ENCODE data around the gene SAMD9L. TPM values are rescaled to one million over a fixed set of nuclear protein-coding genes. Genes with fewer than 3 reads are reported as not detected.
A peak's percentile ranks its signal among the peaks of the same experiment; 100 is the strongest.
"Not testable (repeated sequence)": the region's sequence is repeated elsewhere in the genome, so short reads cannot be mapped to it uniquely, and the experiment has no call there.

The SAMD9L gene
- total RNA-seq, 1 donor from 2014 or later: 4.2 TPM

DNA sequence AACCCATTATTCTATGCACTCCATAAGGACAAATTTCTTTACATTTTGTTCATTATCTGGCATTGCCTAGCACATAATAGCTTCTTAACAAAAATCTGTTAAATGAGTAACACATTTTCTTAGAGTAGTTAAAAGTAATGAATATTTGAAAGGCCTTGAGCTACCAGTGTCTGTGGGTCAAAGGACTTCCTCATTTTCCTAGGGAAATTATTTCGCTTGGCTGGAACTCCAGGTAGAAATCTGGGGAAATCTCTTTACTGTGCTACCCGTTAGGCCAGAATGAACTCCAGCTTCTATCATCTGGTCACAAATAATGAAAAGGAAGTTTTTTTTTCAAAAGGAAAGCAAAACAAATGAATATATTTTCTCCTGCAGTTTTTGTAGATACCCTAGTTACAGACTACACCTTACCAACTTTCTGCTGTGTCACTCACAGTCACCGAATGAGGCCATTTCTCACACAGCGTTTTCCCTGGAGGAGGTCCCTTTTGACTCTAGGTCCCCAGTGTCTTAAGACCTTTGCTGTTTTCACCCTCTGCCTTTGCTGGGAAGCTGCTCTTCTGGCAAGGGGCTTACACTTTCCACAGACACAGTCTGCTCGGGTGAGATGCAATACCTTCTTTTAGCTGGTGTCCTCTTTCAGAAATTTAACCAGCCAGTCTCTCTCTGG is 1.6 kb downstream of the SAMD9L start:
- H3K4me3 ChIP-seq (ENCODE audit: low read length in 3 of 3): peak overlapping the region; percentile 59 to 75 (median 73)
- H3K36me3 ChIP-seq (ENCODE audit: control insufficient read depth in 3 of 3, insufficient read depth in 3 of 3, low read length in 3 of 3): peaks cover 13 to 27% (median 23%) of the 10 kb centered on the region in 3 donors
- H3K27me3 ChIP-seq (ENCODE audit: control insufficient read depth in 3 of 3, insufficient read depth in 3 of 3, low read length in 3 of 3): no peaks in the 10 kb centered on the region
- H3K9ac ChIP-seq (ENCODE audit: low read depth in 1 of 3, low read length in 3 of 3): peak overlapping the region; percentile 40 to 72 (median 52)
- peak overlapping the region; percentile 59 for H3K27ac ChIP-seq (ENCODE audit: low read depth, low read length)
- H3K9me3 ChIP-seq (ENCODE audit: control insufficient read depth in 3 of 3, low read length in 3 of 3): peaks cover 0 to 2% (median 0%) of the 10 kb centered on the region in 3 donors
- H3K4me1 ChIP-seq (ENCODE audit: control insufficient read depth in 3 of 3, insufficient read depth in 3 of 3, low read length in 3 of 3): peaks cover 4 to 6% (median 4%) of the 10 kb centered on the region in 3 donors

GRCh38 chr7:93146036-93146435 is 2.1 kb downstream of the SAMD9L start:
- H3K36me3 ChIP-seq (ENCODE audit: control insufficient read depth in 3 of 3, insufficient read depth in 3 of 3, low read length in 3 of 3): peaks cover 17 to 29% (median 29%) of the 10 kb centered on the region in 3 donors
- peaks cover 0 to 2% (median 0%) of the 10 kb centered on the region in 3 donors for H3K9me3 ChIP-seq (ENCODE audit: control insufficient read depth in 3 of 3, low read length in 3 of 3)
- H3K4me1 ChIP-seq (ENCODE audit: control insufficient read depth in 3 of 3, insufficient read depth in 3 of 3, low read length in 3 of 3): peaks cover 4 to 6% (median 4%) of the 10 kb centered on the region in 3 donors
- no peaks in the 10 kb centered on the region for H3K27me3 ChIP-seq (ENCODE audit: control insufficient read depth in 3 of 3, insufficient read depth in 3 of 3, low read length in 3 of 3)
- H3K27ac ChIP-seq (ENCODE audit: low read depth, low read length): peak overlapping the region; percentile 59
- peak overlapping the region in 1 of 3 donors; percentile 72 for H3K9ac ChIP-seq (ENCODE audit: low read depth in 1 of 3, low read length in 3 of 3)
- no peak overlapping the region for H3K4me3 ChIP-seq (ENCODE audit: low read length in 3 of 3)

DNA sequence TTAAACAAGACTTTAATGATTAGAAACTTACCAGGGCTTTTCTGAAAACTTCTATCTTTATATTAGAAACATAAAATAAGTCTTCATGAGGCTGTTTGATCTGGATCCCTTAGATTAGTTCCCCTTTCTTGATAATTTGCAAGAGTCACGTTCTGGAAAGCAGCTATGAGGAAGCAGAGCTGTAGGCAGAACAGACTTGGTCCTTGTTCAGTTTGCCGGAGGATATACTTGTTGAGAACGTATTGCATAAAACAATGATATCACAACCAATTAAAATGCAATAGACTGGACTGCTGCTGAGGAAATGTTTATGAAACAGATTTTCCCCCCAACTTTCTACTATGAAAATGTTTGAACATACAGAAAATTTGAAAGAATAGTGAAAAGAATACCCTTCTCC is 2.8 kb downstream of the SAMD9L start:
- Histone ChIP-seq H3K9ac (ENCODE audit: low read depth in 1 of 3, low read length in 3 of 3) (no peak overlapping the region), H3K9me3 (ENCODE audit: control insufficient read depth in 3 of 3, low read length in 3 of 3) (peaks cover 0 to 2% (median 0%) of the 10 kb centered on the region in 3 donors), H3K27me3 (ENCODE audit: control insufficient read depth in 3 of 3, insufficient read depth in 3 of 3, low read length in 3 of 3) (no peaks in the 10 kb centered on the region), H3K36me3 (ENCODE audit: control insufficient read depth in 3 of 3, insufficient read depth in 3 of 3, low read length in 3 of 3) (peaks cover 24 to 35% (median 35%) of the 10 kb centered on the region in 3 donors), H3K4me1 (ENCODE audit: control insufficient read depth in 3 of 3, insufficient read depth in 3 of 3, low read length in 3 of 3) (peaks cover 4 to 6% (median 4%) of the 10 kb centered on the region in 3 donors), H3K4me3 (ENCODE audit: low read length in 3 of 3) (no peak overlapping the region), H3K27ac (ENCODE audit: low read depth, low read length) (no peak overlapping the region)

DNA sequence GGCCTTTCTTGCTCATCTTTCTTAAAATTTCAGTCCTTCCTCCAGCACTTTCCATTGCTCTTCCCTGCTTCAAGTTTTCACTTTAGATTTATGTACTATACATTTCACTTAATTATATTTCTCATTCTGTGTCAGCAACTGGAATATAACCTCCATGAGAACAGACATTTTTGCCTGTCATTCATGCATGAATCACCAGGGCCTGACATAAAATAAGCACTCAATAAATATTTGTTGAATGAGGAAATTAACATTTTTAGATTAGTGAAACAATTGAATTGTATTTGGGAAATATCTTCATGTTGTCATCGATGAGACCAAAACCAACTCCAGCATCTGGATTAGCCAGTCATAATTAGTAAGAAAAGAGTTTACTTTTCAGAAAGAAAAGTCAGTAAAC is 6.1 kb downstream of the SAMD9L start:
- Histone ChIP-seq H3K27me3 (ENCODE audit: control insufficient read depth in 3 of 3, insufficient read depth in 3 of 3, low read length in 3 of 3) (no peaks in the 10 kb centered on the region), H3K4me1 (ENCODE audit: control insufficient read depth in 3 of 3, insufficient read depth in 3 of 3, low read length in 3 of 3) (peaks cover 2 to 4% (median 3%) of the 10 kb centered on the region in 3 donors), H3K9ac (ENCODE audit: low read depth in 1 of 3, low read length in 3 of 3) (no peak overlapping the region), H3K36me3 (ENCODE audit: control insufficient read depth in 3 of 3, insufficient read depth in 3 of 3, low read length in 3 of 3) (peaks cover 42 to 62% (median 60%) of the 10 kb centered on the region in 3 donors), H3K27ac (ENCODE audit: low read depth, low read length) (no peak overlapping the region), H3K4me3 (ENCODE audit: low read length in 3 of 3) (no peak overlapping the region), H3K9me3 (ENCODE audit: control insufficient read depth in 3 of 3, low read length in 3 of 3) (peaks cover 0 to 10% (median 8%) of the 10 kb centered on the region in 3 donors)

GRCh38 chr7:93140582-93141191 is 7.5 kb downstream of the SAMD9L start:
- peaks cover 0 to 10% (median 8%) of the 10 kb centered on the region in 3 donors for H3K9me3 ChIP-seq (ENCODE audit: control insufficient read depth in 3 of 3, low read length in 3 of 3)
- no peak overlapping the region for H3K4me3 ChIP-seq (ENCODE audit: low read length in 3 of 3)
- H3K36me3 ChIP-seq (ENCODE audit: control insufficient read depth in 3 of 3, insufficient read depth in 3 of 3, low read length in 3 of 3): peaks cover 43 to 74% (median 73%) of the 10 kb centered on the region in 3 donors
- no peak overlapping the region for H3K27ac ChIP-seq (ENCODE audit: low read depth, low read length)
- no peaks in the 10 kb centered on the region for H3K27me3 ChIP-seq (ENCODE audit: control insufficient read depth in 3 of 3, insufficient read depth in 3 of 3, low read length in 3 of 3)
- H3K4me1 ChIP-seq (ENCODE audit: control insufficient read depth in 3 of 3, insufficient read depth in 3 of 3, low read length in 3 of 3): no peaks in the 10 kb centered on the region
- no peak overlapping the region for H3K9ac ChIP-seq (ENCODE audit: low read depth in 1 of 3, low read length in 3 of 3)

DNA sequence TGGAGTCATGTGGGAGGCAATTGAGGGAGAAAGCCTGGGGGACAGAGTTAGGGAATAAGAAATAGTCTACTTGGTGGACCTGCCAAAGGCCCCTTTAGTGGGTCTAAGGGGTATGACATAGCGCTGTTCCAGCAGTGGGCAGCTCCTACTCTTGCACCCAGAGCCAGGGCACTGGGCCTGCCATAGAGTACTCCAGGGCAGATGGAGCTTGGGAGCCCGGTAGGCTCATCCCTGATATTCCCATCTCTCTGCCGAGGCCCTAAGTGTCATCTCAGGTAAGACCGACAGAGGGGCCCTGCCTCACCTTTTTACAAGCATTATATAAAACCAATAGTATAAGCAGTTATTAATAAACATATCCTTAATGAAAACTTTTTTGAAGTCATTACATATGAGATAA is 9.6 kb downstream of the SAMD9L start:
- Histone ChIP-seq H3K9me3 (ENCODE audit: control insufficient read depth in 3 of 3, low read length in 3 of 3) (peaks cover 5 to 15% (median 15%) of the 10 kb centered on the region in 3 donors), H3K27me3 (ENCODE audit: control insufficient read depth in 3 of 3, insufficient read depth in 3 of 3, low read length in 3 of 3) (no peaks in the 10 kb centered on the region), H3K36me3 (ENCODE audit: control insufficient read depth in 3 of 3, insufficient read depth in 3 of 3, low read length in 3 of 3) (peaks cover 49 to 74% (median 69%) of the 10 kb centered on the region in 3 donors), H3K27ac (ENCODE audit: low read depth, low read length) (no peak overlapping the region), H3K4me3 (ENCODE audit: low read length in 3 of 3) (no peak overlapping the region), H3K9ac (ENCODE audit: low read depth in 1 of 3, low read length in 3 of 3) (no peak overlapping the region), H3K4me1 (ENCODE audit: control insufficient read depth in 3 of 3, insufficient read depth in 3 of 3, low read length in 3 of 3) (no peaks in the 10 kb centered on the region)

GRCh38 chr7:93133005-93133404 is 15.2 kb downstream of the SAMD9L start:
- Histone ChIP-seq H3K27me3 (ENCODE audit: control insufficient read depth in 3 of 3, insufficient read depth in 3 of 3, low read length in 3 of 3) (no peaks in the 10 kb centered on the region), H3K36me3 (ENCODE audit: control insufficient read depth in 3 of 3, insufficient read depth in 3 of 3, low read length in 3 of 3) (peaks cover 13 to 27% (median 24%) of the 10 kb centered on the region in 3 donors), H3K4me1 (ENCODE audit: control insufficient read depth in 3 of 3, insufficient read depth in 3 of 3, low read length in 3 of 3) (no peaks in the 10 kb centered on the region), H3K9me3 (ENCODE audit: control insufficient read depth in 3 of 3, low read length in 3 of 3) (peaks cover 5 to 22% (median 5%) of the 10 kb centered on the region in 3 donors), H3K4me3 (ENCODE audit: low read length in 3 of 3) (no peak overlapping the region), H3K9ac (ENCODE audit: low read depth in 1 of 3, low read length in 3 of 3) (no peak overlapping the region), H3K27ac (ENCODE audit: low read depth, low read length) (no peak overlapping the region)

DNA sequence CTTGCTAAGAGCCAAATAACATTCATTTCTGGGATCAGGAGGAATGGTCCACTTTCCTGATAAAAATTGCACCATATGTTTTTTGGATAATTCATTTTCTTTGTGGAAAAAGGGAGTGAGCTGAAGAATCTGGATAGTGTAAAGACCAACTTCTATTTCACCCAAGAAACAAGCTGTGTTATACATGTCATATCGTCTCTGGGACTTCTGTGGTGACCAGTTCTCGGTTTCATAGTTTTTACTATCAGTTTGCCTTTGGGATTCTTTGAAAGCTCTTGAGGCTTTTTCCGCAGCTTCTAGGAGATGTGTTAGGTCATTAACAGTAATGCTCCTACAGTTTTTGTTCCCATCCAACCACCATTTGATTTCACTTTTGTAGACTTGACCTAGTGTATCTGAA is 16.0 kb downstream of the SAMD9L start:
- no peak overlapping the region for H3K4me3 ChIP-seq (ENCODE audit: low read length in 3 of 3)
- H3K9ac ChIP-seq (ENCODE audit: low read depth in 1 of 3, low read length in 3 of 3): no peak overlapping the region
- no peaks in the 10 kb centered on the region for H3K4me1 ChIP-seq (ENCODE audit: control insufficient read depth in 3 of 3, insufficient read depth in 3 of 3, low read length in 3 of 3)
- no peak overlapping the region for H3K27ac ChIP-seq (ENCODE audit: low read depth, low read length)
- H3K9me3 ChIP-seq (ENCODE audit: control insufficient read depth in 3 of 3, low read length in 3 of 3): peaks cover 5 to 19% (median 5%) of the 10 kb centered on the region in 3 donors
- H3K36me3 ChIP-seq (ENCODE audit: control insufficient read depth in 3 of 3, insufficient read depth in 3 of 3, low read length in 3 of 3): peaks cover 12 to 24% (median 19%) of the 10 kb centered on the region in 3 donors
- no peaks in the 10 kb centered on the region for H3K27me3 ChIP-seq (ENCODE audit: control insufficient read depth in 3 of 3, insufficient read depth in 3 of 3, low read length in 3 of 3)

GRCh38 chr7:93126954-93127353 is 21.2 kb downstream of the SAMD9L start:
- H3K4me3 ChIP-seq (ENCODE audit: low read length in 3 of 3); H3K4me1 ChIP-seq (ENCODE audit: control insufficient read depth in 3 of 3, insufficient read depth in 3 of 3, low read length in 3 of 3); H3K27me3 ChIP-seq (ENCODE audit: control insufficient read depth in 3 of 3, insufficient read depth in 3 of 3, low read length in 3 of 3); H3K36me3 ChIP-seq (ENCODE audit: control insufficient read depth in 3 of 3, insufficient read depth in 3 of 3, low read length in 3 of 3); H3K9me3 ChIP-seq (ENCODE audit: control insufficient read depth in 3 of 3, low read length in 3 of 3); H3K27ac ChIP-seq (ENCODE audit: low read depth, low read length); H3K9ac ChIP-seq (ENCODE audit: low read depth in 1 of 3, low read length in 3 of 3): not testable (repeated sequence)

DNA sequence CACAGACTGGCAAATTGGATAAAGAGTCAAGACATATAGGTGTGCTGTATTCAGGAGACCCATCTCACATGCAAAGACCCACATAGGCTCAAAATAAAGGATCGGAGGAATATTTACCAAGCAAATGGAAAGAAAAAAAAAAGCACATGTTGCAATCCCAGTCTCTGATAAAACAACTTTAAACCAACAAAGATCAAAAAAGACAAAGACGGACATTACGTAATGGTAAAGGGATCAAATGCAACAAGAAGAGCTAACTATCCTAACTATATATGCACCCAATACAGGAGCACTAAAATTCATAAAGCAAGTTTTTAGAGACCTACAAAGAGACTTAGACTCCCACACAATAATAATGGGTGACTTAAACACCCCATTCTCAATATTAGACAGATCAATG is 24.7 kb downstream of the SAMD9L start:
- H3K9me3 ChIP-seq (ENCODE audit: control insufficient read depth in 3 of 3, low read length in 3 of 3); H3K27me3 ChIP-seq (ENCODE audit: control insufficient read depth in 3 of 3, insufficient read depth in 3 of 3, low read length in 3 of 3): not testable (repeated sequence)

More for the DNA sequence above, 24.7 kb downstream of the SAMD9L start:
- H3K27ac ChIP-seq (ENCODE audit: low read depth, low read length); H3K9ac ChIP-seq (ENCODE audit: low read depth in 1 of 3, low read length in 3 of 3); H3K4me1 ChIP-seq (ENCODE audit: control insufficient read depth in 3 of 3, insufficient read depth in 3 of 3, low read length in 3 of 3); H3K36me3 ChIP-seq (ENCODE audit: control insufficient read depth in 3 of 3, insufficient read depth in 3 of 3, low read length in 3 of 3); H3K4me3 ChIP-seq (ENCODE audit: low read length in 3 of 3): not testable (repeated sequence)

All from skeletal muscle tissue (tissue), 4 donors.